Astrocyte of the spinal cord (primary cell): ENCODE data around the gene ASF1B.
A peak's percentile ranks its signal among the peaks of the same experiment; 100 is the strongest.

Experiments
- DNase-seq: peaks from one replicate; pipeline ENCODE4 v3.0.0; 2011; ENCODE audit warnings: low read depth, low spot score
- H3K4me3 ChIP-seq: 2 replicates; pipeline ENCODE4 v1.5.1; 2011; ENCODE audit warnings: low read depth, mild to moderate bottlenecking, low read length, moderate library complexity
- CTCF ChIP-seq: IDR thresholded peaks from 2 replicates; pipeline ENCODE4 v1.5.1; 2012; ENCODE audit warnings: low read depth, mild to moderate bottlenecking, low read length, inconsistent platforms
- in situ Hi-C: cut with HindIII; loops from 2 replicates; pipeline ENCODE4 v1.10.0; 2017; ENCODE audit warnings: low sequenced_read_pairs

The ASF1B gene

DNA sequence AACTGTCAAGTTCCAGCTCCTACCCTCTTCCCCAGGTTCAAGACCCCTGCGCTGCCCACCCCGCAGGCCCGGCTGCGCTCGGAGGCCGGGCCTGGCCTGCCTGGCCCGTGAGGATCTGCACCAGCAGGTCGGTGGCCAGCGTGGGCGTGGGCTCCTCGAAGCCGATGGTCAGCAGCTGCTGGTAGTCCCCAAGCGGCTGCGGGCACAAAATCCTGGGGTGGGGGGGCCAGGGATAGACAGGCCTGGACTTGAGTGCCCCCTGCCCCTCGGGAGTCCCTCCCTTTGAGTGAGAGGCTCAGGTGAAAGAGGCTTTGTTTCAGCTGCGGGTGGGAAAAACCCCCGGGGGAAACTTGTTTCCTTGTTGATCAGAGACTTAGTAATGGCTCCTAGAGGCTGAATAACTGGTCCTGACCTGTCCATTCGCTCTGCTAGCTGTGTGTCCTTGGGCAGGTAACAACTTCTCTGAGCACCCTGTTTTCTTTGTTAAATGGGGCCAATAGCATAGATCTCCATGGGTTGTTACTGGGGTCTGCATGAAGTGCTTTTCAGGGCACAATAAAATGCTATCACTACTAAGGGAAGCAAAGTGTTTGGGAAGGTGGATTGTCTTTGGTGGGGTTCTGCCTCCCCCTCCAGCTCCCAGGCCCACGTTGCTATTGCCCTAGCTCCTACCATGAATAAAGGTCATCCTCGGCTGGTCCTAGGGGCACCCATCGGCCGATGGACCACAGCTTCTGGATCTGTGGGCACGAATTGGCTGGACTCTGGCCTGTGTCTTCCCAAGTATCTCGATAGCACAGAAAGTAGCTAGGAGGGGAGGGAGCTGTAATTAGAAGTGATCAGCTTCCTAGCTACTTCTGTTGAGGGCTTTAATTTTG, 54.4 kb downstream of the ASF1B start:
- no peak for DNase-seq
- no peak for TF ChIP-seq CTCF
- in situ Hi-C loops = loop anchor here (25.0 kb wide), 1 partner anchor 195 kb away; the partner anchor contains the start of gene NANOS3
- peak overlapping the region; percentile 62 for H3K4me3 ChIP-seq

DNA sequence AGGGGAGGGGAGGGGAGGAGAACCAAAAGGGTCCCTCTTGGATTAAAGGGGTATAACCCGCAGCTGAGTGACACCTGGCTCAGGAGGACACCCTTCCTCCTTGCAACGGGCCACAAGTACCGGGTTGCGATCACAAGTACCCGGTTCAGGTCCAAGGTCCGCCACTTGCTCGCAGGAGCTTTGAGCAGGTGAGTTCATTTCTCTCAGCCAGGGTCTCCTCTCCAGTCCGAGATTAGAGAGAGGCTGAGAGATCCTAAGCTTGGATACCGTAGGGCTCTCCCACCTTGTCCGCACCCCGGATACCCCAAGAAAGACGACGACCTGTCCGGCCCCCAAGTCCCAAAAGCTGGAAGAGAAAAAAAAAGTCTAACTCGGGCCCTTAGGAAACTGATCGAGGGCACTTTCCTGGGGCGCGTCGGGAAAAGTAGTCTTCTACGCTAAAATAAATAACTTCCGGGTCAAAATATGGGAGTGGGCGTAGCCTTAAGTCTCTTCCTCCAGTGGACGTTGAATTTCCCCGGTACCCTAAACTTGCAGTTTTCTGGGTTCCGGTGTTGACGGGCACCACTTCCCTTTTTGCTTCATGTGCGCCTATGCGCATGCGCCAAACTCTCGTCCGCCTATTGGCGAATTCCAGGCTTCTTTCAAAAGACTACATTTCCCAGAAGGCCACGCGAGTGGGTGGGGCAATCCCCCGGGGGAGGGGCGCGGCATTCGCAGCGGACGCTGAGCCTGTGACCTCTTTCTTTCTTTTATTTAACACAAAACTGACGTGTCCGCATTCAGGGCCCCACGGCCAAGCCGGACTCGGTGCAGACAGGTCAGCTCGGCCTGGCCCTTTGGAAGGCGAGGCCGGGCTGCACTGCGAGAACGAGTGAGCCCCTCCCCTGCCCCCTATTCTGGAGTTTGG, 55.2 kb downstream of the ASF1B start:
- TF ChIP-seq CTCF = no peak
- DNase-seq = peak; percentile 99
- H3K4me3 ChIP-seq = peak overlapping the region; percentile 62
- in situ Hi-C loops = loop anchor here (25.0 kb wide), 1 partner anchor 194 kb away; the partner anchor contains the start of gene NANOS3

GRCh38 chr19:14078411-14078810, 58.0 kb downstream of the ASF1B start:
- in situ Hi-C loops = loop anchor here (25.0 kb wide), 1 partner anchor 191 kb away; the partner anchor contains the start of gene NANOS3
- no peak overlapping the region for H3K4me3 ChIP-seq
- DNase-seq = no peak
- no peak for TF ChIP-seq CTCF

DNA sequence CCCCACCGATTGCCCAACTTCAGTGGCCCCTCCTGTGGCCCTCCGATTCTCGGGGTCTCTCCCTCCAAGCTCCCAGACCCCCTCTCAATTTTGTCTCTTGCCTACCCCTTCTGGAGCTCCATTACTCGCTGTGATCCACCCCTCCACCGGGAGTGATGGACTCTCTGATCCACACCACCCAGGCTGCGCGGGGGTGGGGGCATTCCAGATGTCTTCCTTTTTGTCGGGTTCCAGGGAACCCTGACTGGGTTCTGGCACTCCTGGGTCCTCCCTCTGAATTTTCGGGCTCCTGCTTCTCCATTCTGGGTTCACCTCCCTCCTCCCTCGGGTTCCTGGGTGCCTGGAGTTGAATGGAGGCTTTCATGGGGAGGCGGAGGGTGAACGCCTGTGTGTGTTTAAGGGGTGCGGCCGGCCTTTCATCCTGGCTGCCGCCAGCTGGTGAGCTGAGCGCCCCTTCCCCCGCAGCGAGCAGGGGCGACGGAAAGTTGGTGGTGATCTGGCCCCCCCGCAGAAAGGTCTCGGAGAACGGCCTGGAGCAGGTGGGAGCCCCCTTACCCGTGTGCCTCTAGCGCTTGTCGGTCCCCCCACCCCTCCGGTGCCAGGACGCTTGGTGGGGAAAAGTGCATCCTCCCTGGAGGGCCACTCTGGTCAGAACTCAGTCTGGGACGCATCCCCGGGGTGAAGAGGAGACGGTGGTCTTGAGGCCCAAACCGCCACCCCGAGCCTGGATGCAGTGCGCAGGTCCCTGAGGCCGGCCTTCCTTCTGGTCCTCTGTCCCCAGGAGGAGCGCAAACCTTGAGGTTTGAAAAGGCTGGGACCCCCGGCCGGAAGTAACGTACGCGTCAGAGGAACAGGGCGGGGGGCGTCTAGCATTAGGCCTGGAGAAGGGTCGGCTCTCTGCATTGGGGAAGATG, 62.2 kb downstream of the ASF1B start:
- in situ Hi-C loops = no loop called here
- peak overlapping the region; percentile 54 for H3K4me3 ChIP-seq
- TF ChIP-seq CTCF = no peak
- DNase-seq = no peak

GRCh38 chr19:14073261-14073924, 63.0 kb downstream of the ASF1B start:
- peak; percentile 29 for TF ChIP-seq CTCF
- H3K4me3 ChIP-seq = peak overlapping the region; percentile 54
- in situ Hi-C loops = no loop called here
- peak; percentile 76 for DNase-seq
